Activated CD8-positive, alpha-beta memory T cell treated with anti-CD3 and anti-CD28 coated beads, Interleukin-2, amount 50 U/mL, for 1 hour (primary cell): ENCODE results near the gene PEDS1.
"Not testable (repeated sequence)": the region's sequence is repeated elsewhere in the genome, so short reads cannot be mapped to it uniquely, and the experiment has no call there.

Source experiments
- DNase-seq: peaks from one replicate; pipeline ENCODE4 v3.0.0-alpha.2; 2020; ENCODE audit errors: extremely low read depth

PEDS1 gene

DNA sequence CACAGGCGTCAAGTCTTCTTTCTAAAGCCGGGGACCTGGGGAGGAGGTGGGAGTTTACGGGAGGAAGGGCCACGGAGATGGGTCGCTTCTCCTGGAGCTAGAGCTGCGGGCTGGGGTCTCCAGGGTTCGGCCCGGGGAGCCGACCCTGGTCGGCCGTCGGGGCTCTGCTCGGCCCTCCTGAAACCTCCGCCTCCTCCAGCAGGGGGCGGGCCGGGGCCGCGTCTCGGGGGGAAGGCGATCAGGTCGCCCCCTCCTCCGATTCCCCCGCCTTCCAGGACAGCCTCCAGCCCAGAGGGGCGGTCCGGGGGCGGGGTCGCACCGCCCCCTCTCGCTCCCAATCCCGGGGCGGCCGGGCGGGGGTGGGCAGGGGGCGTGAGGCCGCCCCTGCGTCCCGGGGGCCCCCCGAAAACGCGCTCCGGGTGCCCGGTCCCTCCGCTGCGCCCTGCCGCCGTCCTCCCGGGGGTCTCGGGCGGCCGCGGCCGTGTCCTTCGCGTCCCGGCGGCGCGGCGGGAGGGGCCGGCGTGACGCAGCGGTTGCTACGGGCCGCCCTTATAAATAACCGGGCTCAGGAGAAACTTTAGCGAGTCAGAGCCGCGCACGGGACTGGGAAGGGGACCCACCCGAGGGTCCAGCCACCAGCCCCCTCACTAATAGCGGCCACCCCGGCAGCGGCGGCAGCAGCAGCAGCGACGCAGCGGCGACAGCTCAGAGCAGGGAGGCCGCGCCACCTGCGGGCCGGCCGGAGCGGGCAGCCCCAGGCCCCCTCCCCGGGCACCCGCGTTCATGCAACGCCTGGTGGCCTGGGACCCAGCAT, 36.9 kb upstream of the PEDS1 start, which contains the start of gene CEBPB:
Gene CEBPB (plus strand): TSS at position 580 of the 814 bp plus-strand sequence. CDS start 204 bp downstream, at position 784.
- DNase-seq: peak; percentile 51

- no peak for DNase-seq
Measured at GRCh38 chr20:50189681-50190250, 36.2 kb upstream of the PEDS1 start.

DNA sequence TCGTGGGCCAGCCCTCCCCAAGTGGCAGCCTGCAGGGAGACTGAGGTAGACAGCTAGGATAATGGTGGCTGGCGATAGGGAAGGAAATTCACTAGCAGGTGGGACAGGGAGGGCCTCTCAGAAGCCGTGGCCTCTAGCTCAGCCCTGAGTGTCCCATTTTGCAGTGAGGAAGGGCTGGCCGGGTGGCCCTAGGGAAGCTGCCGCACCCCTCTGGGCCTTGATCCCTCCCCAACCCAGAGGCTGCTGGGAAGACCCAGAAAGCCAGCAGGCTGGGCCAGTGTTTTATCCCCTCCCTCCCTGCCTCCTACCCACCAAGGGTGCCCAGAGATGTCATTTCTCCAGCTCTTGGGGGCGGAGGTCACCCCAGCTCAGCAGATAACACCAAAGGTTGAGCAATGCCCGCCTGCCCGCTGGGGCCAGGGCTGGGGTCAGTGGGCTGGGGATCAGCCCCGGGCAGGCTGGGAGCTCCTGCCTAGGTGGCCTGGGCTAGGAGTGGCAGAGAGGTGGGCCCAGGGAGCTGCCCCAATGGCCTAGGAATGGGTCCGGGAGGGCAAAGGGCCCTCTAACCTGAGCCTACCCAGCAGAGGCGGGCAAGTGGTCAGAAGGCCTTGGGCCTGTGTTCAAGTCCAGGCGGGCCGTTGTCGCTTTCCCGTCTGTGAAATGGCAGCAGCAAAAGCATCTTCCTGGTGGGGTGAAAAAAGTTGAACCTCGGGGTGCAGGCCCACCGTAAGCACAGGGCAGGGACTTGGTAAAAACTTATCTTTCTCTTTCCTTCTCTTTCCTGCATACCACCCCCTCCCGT, 35.6 kb upstream of the PEDS1 start:
- DNase-seq: no peak

DNA sequence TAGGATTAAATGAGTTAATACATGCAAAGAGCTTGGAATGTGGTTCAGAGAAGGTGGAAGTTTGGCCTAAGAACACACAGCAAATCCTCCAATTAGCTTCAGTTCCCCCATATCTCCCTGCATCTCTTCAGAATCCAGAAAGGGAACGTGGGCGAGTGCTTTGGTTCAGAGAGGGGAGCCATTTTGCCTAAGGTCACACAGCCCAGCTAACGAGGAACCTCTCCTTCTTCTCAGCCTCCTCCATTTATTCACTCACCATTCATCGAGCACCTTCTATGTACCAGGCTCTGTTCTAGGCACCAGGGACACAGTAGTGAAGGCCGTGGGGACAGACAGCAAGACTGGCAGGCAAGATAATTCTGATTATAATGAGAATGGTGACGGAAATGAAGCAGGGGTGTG, 34.8 kb upstream of the PEDS1 start:
- DNase-seq: no peak

GRCh38 chr20:50187403-50188051, 34.0 kb upstream of the PEDS1 start:
- DNase-seq: no peak

- no peak for DNase-seq
Measured at GRCh38 chr20:50186987-50187402, 33.5 kb upstream of the PEDS1 start.

GRCh38 chr20:50186151-50186885, 32.8 kb upstream of the PEDS1 start:
- DNase-seq: peak; percentile 37

DNA sequence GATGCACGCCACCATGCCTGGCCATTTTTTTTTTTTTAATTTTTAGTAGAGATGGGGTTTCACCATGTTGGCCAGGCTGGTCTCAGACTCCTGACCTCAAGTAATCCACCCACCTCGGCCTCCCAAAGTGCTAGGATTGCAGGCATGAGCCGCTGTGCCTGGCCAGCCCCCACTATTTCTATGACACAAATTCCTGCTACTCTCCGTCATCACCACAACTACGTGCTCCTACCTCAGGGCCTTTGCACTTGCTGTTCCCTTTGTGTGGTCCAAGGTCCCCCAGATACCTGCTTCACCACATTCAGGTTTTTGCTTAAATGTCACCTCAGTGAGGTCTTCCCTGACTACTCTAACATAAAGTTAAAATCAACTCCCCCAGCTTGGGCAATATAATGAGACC, 31.9 kb upstream of the PEDS1 start:
- DNase-seq: no peak

GRCh38 chr20:50182346-50182745, 28.8 kb upstream of the PEDS1 start:
- no peak for DNase-seq

DNA sequence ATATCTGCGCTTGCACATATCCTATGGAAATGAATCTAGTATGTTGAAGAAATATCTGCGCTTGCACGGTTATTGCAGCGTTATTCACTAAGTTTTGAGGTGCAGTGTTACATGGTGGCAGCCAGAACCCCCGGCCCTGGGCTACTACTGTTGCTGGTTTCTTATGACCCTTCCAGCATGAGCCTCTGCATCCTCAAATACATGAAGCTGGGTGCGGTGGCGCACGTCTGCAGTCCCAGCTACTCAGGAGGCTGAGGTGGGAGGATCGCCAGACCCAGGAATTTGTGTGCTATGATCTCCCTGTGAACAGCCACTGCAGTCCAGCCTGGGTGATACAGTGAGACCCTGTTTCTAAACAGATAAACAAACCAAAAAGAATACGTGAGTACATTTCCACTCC, 27.8 kb upstream of the PEDS1 start:
- no peak for DNase-seq

- not testable (repeated sequence) for DNase-seq
Measured at GRCh38 chr20:50178672-50179071, 25.1 kb upstream of the PEDS1 start.

DNA sequence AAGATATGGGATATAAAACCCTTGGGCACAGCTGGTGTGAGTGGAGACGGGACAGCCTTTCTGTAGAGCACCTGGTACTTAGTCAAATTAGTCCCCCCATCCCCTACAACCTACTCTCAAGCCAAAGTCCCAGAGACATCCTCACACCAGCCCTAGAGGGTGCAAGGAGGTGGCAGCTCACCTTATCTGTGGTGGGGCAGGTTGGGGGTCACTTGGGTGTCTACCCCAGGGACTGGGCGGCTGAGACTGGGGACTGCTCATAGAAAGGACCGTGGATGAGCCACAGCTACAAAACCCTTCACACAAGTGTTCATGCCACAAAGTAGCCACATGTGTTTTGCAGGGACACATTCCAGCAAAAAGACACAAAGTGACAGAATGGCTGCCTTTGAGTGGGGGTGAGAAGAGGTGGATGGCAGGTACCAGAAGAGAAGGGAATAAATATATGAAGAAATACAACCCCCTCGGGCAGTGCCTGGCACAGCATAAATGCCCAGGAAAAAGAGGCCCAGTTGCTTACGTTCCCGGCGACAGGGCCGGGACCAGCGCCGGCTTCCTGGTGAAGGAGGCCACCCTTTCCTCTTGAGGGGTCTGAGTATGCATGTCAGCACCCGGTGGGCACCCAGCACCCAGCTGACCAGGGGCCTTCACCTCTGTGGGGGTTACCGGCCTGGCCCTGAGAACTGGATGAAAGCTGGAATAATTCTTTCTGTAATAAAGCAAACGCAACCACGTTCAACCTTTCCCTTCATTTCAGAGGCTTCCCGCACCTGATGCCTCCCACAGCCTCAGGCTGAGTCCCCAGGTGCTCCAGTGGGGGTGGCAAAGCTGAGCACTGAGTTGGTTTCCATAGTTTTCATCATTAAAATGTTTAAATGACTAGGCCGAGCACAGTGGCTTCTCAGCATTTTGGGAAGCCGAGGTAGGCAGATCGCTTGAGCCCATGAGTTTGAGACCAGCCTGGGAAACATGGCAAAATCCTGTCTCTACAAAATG, 22.7 kb upstream of the PEDS1 start:
- no peak for DNase-seq

DNA sequence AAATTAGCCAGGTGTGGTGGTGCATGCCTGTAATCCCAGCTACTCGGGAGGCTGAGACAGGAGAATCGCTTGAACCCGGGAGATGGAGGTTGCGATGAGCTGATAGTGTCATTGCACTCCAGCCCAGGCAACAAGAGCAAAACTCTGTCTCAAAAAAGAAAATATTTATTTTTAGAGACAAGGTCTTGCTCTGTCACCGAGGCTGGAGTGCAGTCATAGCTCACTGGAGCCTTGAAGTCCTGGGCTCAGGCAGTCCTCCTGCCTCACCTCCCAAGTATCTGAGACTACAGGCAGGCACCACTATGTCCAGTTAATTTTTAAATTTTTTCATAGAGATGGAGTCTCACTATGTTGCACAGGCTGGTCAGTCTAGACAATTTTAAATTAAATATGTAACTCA, 20.9 kb upstream of the PEDS1 start:
- DNase-seq: no peak

DNA sequence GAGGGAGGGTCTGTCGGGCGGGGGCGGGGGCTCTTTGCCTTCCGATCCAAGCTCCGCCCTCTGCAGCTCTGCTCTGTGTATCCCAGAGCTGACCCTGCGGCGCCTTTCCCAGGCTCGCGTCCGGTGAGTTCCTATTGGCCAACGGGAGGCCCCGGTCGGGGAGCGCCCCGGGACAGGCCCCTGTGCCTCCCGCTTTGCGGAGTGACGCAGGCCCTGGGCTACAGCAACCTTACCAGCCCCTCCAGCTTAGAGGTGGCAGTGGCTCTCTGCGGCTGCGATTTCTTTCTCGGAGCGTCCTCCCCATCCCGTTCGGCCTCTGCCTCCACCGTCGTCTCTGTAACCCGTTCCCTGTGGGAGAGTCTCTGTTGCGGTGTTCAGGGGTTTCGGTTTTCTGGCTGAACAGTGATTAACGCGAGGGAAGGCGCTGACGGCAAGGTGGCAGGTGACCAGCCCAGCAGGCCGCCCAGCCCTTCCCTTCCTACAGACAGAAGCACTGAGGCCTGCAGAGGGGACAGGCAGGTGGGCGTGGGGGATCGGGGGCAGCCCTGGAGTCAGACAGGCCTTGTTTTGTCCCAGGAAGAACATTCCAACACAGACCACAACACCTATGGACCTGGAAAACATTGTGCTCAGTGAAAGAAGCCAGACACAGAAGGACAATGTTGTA, 19.0 kb upstream of the PEDS1 start:
- no peak for DNase-seq

- no peak for DNase-seq
Measured at GRCh38 chr20:50170549-50171220, 17.2 kb upstream of the PEDS1 start.

GRCh38 chr20:50169329-50169823, 15.9 kb upstream of the PEDS1 start:
- no peak for DNase-seq

- peak; percentile 66 for DNase-seq
Measured at GRCh38 chr20:50165684-50166554, 12.4 kb upstream of the PEDS1 start.
